Lower lobe of right lung (tissue), 2 donors: ENCODE data around the gene KIF3A. TPM values are rescaled to one million over a fixed set of nuclear protein-coding genes. Genes with fewer than 3 reads are reported as not detected.

Experiments used
- ATAC-seq, 2 donors: fragments of 200-7000 bp; cut with Tn5 transposase; one replicate each; pipeline ENCODE4 v1.9.1; 2020 to 2022; ENCODE audit warnings: mild to moderate bottlenecking in 2 of 2, moderate library complexity in 2 of 2
- DNase-seq: peaks from one replicate; pipeline ENCODE4 v3.0.0-alpha.2; 2020
- H3K27ac ChIP-seq: fragments of 200-600 bp; one replicate; pipeline ENCODE4 v1.8.0; 2022
- H3K27me3 ChIP-seq: fragments of 200-600 bp; one replicate; pipeline ENCODE4 v1.8.0; 2022; ENCODE audit warnings: low read depth
- H3K36me3 ChIP-seq: fragments of 200-600 bp; one replicate; pipeline ENCODE4 v1.8.0; 2022; ENCODE audit warnings: mild to moderate bottlenecking
- H3K4me1 ChIP-seq: fragments of 200-600 bp; one replicate; pipeline ENCODE4 v1.8.0; 2022
- H3K4me3 ChIP-seq: fragments of 200-600 bp; one replicate; pipeline ENCODE4 v1.8.0; 2022; ENCODE audit warnings: mild to moderate bottlenecking
- H3K9me3 ChIP-seq: fragments of 200-600 bp; one replicate; pipeline ENCODE4 v1.8.0; 2022
- CTCF ChIP-seq: fragments of 200-600 bp; IDR thresholded peaks from one replicate; pipeline ENCODE4 v1.8.0; 2022; ENCODE audit warnings: antibody characterized with exemption, mild to moderate bottlenecking
- intact Hi-C: fragments of 100-400 bp; cut with DNase I; formaldehyde crosslinking; loops from one replicate; pipeline ENCODE4 v1.11.0; 2022
- total RNA-seq: library from RNA; stranded (reverse); fragmentation: NEBNext Ultra II Directional; extraction: Animal tissue kit (Norgen Biotek cat#: 25700); gene quantifications from one replicate; pipeline ENCODE4 v1.2.1, GENCODE V29; 2021
- donor health status: DM: no; HTN: yes; CAD: no; lungs with severe emphysema.

The KIF3A gene
- total RNA-seq, 1 donor from 2014 or later: 10.8 TPM

- H3K9me3 ChIP-seq: no peaks in the 10 kb centered on the region
- H3K4me1 ChIP-seq: peaks cover 19% of the 10 kb centered on the region
- intact Hi-C loops: no loop called here
- no peaks in the 10 kb centered on the region for H3K27me3 ChIP-seq
- DNase-seq (no peak), ATAC-seq (no peak)
- no peaks in the 10 kb centered on the region for H3K36me3 ChIP-seq
- H3K27ac ChIP-seq: no peak overlapping the region
- TF ChIP-seq CTCF: no peak
- H3K4me3 ChIP-seq: no peak overlapping the region
These were observed 58.6 kb downstream of the KIF3A start for GRCh38 chr5:132678735-132679134.

- no peaks in the 10 kb centered on the region for H3K27me3 ChIP-seq
- no peaks in the 10 kb centered on the region for H3K9me3 ChIP-seq
- TF ChIP-seq CTCF: no peak
- peaks cover 19% of the 10 kb centered on the region for H3K4me1 ChIP-seq
- no peak overlapping the region for H3K4me3 ChIP-seq
- intact Hi-C loops: no loop called here
- H3K27ac ChIP-seq: no peak overlapping the region
- ATAC-seq (no peak), DNase-seq (no peak)
- H3K36me3 ChIP-seq: no peaks in the 10 kb centered on the region
These were observed 59.5 kb downstream of the KIF3A start for GRCh38 chr5:132677682-132678400.

GRCh38 chr5:132677191-132677590 lies 60.2 kb downstream of the KIF3A start:
- DNase-seq: peak; percentile 79
- intact Hi-C loops: no loop called here
- Histone ChIP-seq H3K36me3 (no peaks in the 10 kb centered on the region), H3K27me3 (no peaks in the 10 kb centered on the region), H3K27ac (peak overlapping the region; percentile 65), H3K4me3 (no peak overlapping the region), H3K4me1 (peaks cover 19% of the 10 kb centered on the region), H3K9me3 (no peaks in the 10 kb centered on the region)
- peak; percentile 40 for TF ChIP-seq CTCF
- peak; percentile 93 to 94 for ATAC-seq

GRCh38 chr5:132675936-132676689 lies 61.2 kb downstream of the KIF3A start:
- Histone ChIP-seq H3K27ac (peak overlapping the region; percentile 65), H3K27me3 (no peaks in the 10 kb centered on the region), H3K4me3 (no peak overlapping the region), H3K36me3 (no peaks in the 10 kb centered on the region), H3K9me3 (no peaks in the 10 kb centered on the region), H3K4me1 (peaks cover 19% of the 10 kb centered on the region)
- TF ChIP-seq CTCF: no peak
- ATAC-seq (no peak), DNase-seq (no peak)
- intact Hi-C loops: no loop called here

GRCh38 chr5:132674671-132675506 lies 62.5 kb downstream of the KIF3A start:
- DNase-seq (no peak), ATAC-seq (peak; percentile 64 to 82)
- Histone ChIP-seq H3K4me1 (peaks cover 19% of the 10 kb centered on the region), H3K9me3 (no peaks in the 10 kb centered on the region), H3K27me3 (no peaks in the 10 kb centered on the region), H3K4me3 (no peak overlapping the region), H3K36me3 (no peaks in the 10 kb centered on the region), H3K27ac (peak overlapping the region; percentile 70)
- no peak for TF ChIP-seq CTCF
- intact Hi-C loops: no loop called here
